B cell (primary cell): ENCODE data around the gene HIBADH. TPM values are rescaled to one million over a fixed set of nuclear protein-coding genes. Genes with fewer than 3 reads are reported as not detected.
"Not testable (repeated sequence)": the region's sequence is repeated elsewhere in the genome, so short reads cannot be mapped to it uniquely, and the experiment has no call there.

Experiments used
- ATAC-seq: fragments of 200-7000 bp; cut with Tn5 transposase; one replicate; pipeline ENCODE4 v1.10.0; 2021; ENCODE audit warnings: low read depth, mild to moderate bottlenecking, moderate number of reproducible peaks, moderate library complexity
- CTCF ChIA-PET: fragments of 350-600 bp; sonication (Branson Sonifier 250); formaldehyde crosslinking; loops from one replicate; lab custom pipeline; 2021; ENCODE audit warnings: antibody characterized with exemption, inconsistent platforms; lab: Charles Lee
- POLR2A ChIA-PET: fragments of 350-600 bp; sonication (Branson Sonifier 250); formaldehyde crosslinking; loops from one replicate; lab custom pipeline; 2021; ENCODE audit warnings: antibody characterized with exemption; lab: Charles Lee
- DNase-seq: peaks from one replicate; pipeline ENCODE4 v3.0.0; 2013
- H2AFZ ChIP-seq: 2 replicates; pipeline ENCODE4 v1.6.1; 2012; ENCODE audit warnings: mild to moderate bottlenecking, low read depth, low read length; ENCODE audit not compliant: insufficient read depth, poor library complexity, severe bottlenecking
- H3K27ac ChIP-seq, 2 donors: 1 replicate in 1 of 2; 2 replicates in 1 of 2; pipeline ENCODE4 v1.5.1; 2012 to 2013; ENCODE audit warnings: low read length in 2 of 2, mild to moderate bottlenecking in 2 of 2, moderate library complexity in 1 of 2
- H3K27me3 ChIP-seq, 4 experiments: fragments of 200-600 bp in 1 of 4; sonication (generic) in 1 of 4; replicated peaks in 1 of 4; 1 replicate in 2 of 4; 2 replicates in 2 of 4; pipeline versions ENCODE4 v1.6.1 to v1.7.0; 2013 to 2016; ENCODE audit warnings: low read length in 3 of 4, mild to moderate bottlenecking in 2 of 4, mixed read lengths in 1 of 4, moderate library complexity in 1 of 4; ENCODE audit not compliant: insufficient read depth in 4 of 4, control insufficient read depth in 3 of 4; ENCODE audit errors: control extremely low read depth in 1 of 4
- H3K36me3 ChIP-seq, 2 experiments: replicated peaks in 1 of 2; 1 replicate in 1 of 2; 2 replicates in 1 of 2; pipeline versions ENCODE4 v1.6.1 to v1.7.1; 2013; ENCODE audit warnings: low read length in 1 of 2; ENCODE audit not compliant: insufficient read depth in 2 of 2, control insufficient read depth in 1 of 2; ENCODE audit errors: control extremely low read depth in 1 of 2, extremely low read depth in 1 of 2
- H3K4me1 ChIP-seq, 2 donors: fragments of 200-600 bp in 1 of 2; sonication (generic) in 1 of 2; 1 replicate in 1 of 2; 2 replicates in 1 of 2; pipeline versions ENCODE4 v1.5.1 to v1.6.1; 2013 to 2017; ENCODE audit warnings: low read length in 2 of 2; ENCODE audit not compliant: control insufficient read depth in 2 of 2, insufficient read depth in 2 of 2
- H3K4me2 ChIP-seq: replicated peaks from 2 replicates; pipeline ENCODE3; 2012; ENCODE audit warnings: mild to moderate bottlenecking, low read depth, low read length; ENCODE audit not compliant: poor library complexity, severe bottlenecking
- H3K4me3 ChIP-seq, 5 experiments: fragments of 200-600 bp in 1 of 5; sonication (generic) in 1 of 5; 1 replicate in 3 of 5; 2 replicates in 2 of 5; pipeline versions ENCODE4 v1.5.1 to v1.7.0; 2011 to 2016; ENCODE audit warnings: low read length in 4 of 5, mild to moderate bottlenecking in 4 of 5, low read depth in 2 of 5, control low read depth in 1 of 5, moderate library complexity in 1 of 5; ENCODE audit not compliant: insufficient read depth in 1 of 5; ENCODE audit errors: control extremely low read depth in 1 of 5, extremely low read depth in 1 of 5
- H3K79me2 ChIP-seq: fragments of 200-600 bp; sonication (generic); one replicate; pipeline ENCODE4 v1.6.0; 2016; ENCODE audit warnings: low read length; ENCODE audit not compliant: control insufficient read depth, insufficient read depth
- H3K9ac ChIP-seq: fragments of 200-600 bp; sonication (generic); 2 replicates; pipeline ENCODE4 v1.6.1; 2017; ENCODE audit warnings: mild to moderate bottlenecking, low read length, moderate library complexity
- H3K9me3 ChIP-seq, 3 donors: one replicate each; pipeline versions ENCODE4 v1.6.1 to v1.7.1; 2013; ENCODE audit warnings: low read length in 2 of 3; ENCODE audit not compliant: control insufficient read depth in 2 of 3, insufficient read depth in 1 of 3; ENCODE audit errors: control extremely low read depth in 1 of 3
- H4K20me1 ChIP-seq: 2 replicates; pipeline ENCODE4 v1.6.0; 2012; ENCODE audit warnings: mild to moderate bottlenecking, low read length; ENCODE audit not compliant: insufficient read depth, control insufficient read depth, poor library complexity, severe bottlenecking
- H3K27ac Mint-ChIP-seq: one replicate; pipeline ENCODE4 v1.8.0; 2021; ENCODE audit warnings: mixed read lengths
- H3K27me3 Mint-ChIP-seq: one replicate; pipeline ENCODE4 v1.8.0; 2021; ENCODE audit warnings: mixed read lengths
- H3K4me1 Mint-ChIP-seq: one replicate; pipeline ENCODE4 v1.8.0; 2021; ENCODE audit warnings: mixed read lengths
- H3K4me3 Mint-ChIP-seq: one replicate; pipeline ENCODE4 v1.8.0; 2021; ENCODE audit warnings: mixed read lengths
- H3K9me3 Mint-ChIP-seq: one replicate; pipeline ENCODE4 v1.8.0; 2022; ENCODE audit warnings: mixed read lengths; ENCODE audit not compliant: insufficient read depth
- CTCF ChIP-seq: fragments of 200-600 bp; IDR thresholded peaks from one replicate; pipeline ENCODE4 v1.8.0; 2022; ENCODE audit warnings: antibody characterized with exemption, mild to moderate bottlenecking
- EZH2 ChIP-seq: IDR thresholded peaks from 2 replicates; pipeline ENCODE4 v1.6.1; 2012; ENCODE audit warnings: borderline replicate concordance, low read depth, mild to moderate bottlenecking, moderate library complexity, low read length; ENCODE audit not compliant: insufficient read depth, poor library complexity, severe bottlenecking
- WGBS: methylation state at CpG from one replicate; pipeline ENCODE4 v1.1.5; 2013; ENCODE audit warnings: missing lambda C conversion rate; ENCODE audit not compliant: insufficient coverage; 5-methylcytosine and 5-hydroxymethylcytosine counted together
- intact Hi-C: fragments of 100-400 bp; cut with micrococcal nuclease; formaldehyde crosslinking; loops from one replicate; pipeline ENCODE4 v1.10.0; 2022
- polyA plus RNA-seq: library from polyadenylated mRNA; depleted of rRNA; stranded (reverse); fragments of >200 nt; gene quantifications from 2 replicates; pipeline ENCODE4 v1.2.3, GENCODE V29; 2012
- total RNA-seq, 2 donors: library from RNA; stranded (reverse); fragments of 120-200 nt in 1 of 2; gene quantifications; 1 replicate in 1 of 2; 2 replicates in 1 of 2; pipeline versions ENCODE4 v1.2.3 to v1.2.4, GENCODE V29; 2013 to 2022

Gene HIBADH
- total and polyA plus RNA-seq, 2 donors (not counting 1 experiment from before 2014, with no cell fraction given) = 6.9 to 14.1 TPM

GRCh38 chr7:27514861-27515260 is 147.8 kb downstream of the HIBADH start:
- DNase-seq = no peak
- H3K9me3 Mint-ChIP-seq = no peaks in the 10 kb centered on the region

GRCh38 chr7:27513885-27514284 is 148.8 kb downstream of the HIBADH start:
- Histone ChIP-seq H3K79me2 (no peaks in the 10 kb centered on the region), H3K4me3 (no peak overlapping the region), H3K9me3 (no peaks in the 10 kb centered on the region), H3K4me2 (no peak overlapping the region), H4K20me1 (no peaks in the 10 kb centered on the region), H3K9ac (no peak overlapping the region), H3K36me3 (no peaks in the 10 kb centered on the region), H3K27ac (no peak overlapping the region), H3K27me3 (peaks cover 0 to 2% (median 0%) of the 10 kb centered on the region in 4 experiments), H3K4me1 (no peaks in the 10 kb centered on the region), H2AFZ (no peak overlapping the region)
- Mint-ChIP-seq H3K4me3 (no peak overlapping the region), H3K27ac (no peak overlapping the region), H3K9me3 (no peaks in the 10 kb centered on the region), H3K4me1 (no peaks in the 10 kb centered on the region), H3K27me3 (no peaks in the 10 kb centered on the region)
- DNase-seq = no peak
- intact Hi-C loops = no loop called here
- TF ChIP-seq CTCF (no peak), EZH2 (no peak)
- CTCF ChIA-PET = no interaction called here
- POLR2A ChIA-PET = no interaction called here
- no peak for ATAC-seq
- WGBS = no CpG with 5 or more reads among the region's 1 CpG

More at GRCh38 chr7:27514861-27515260, 147.8 kb downstream of the HIBADH start:
- intact Hi-C loops = no loop called here
- 94% methylated on average over 5 of the region's 5 CpGs for WGBS
- peaks cover 0 to 2% (median 0%) of the 10 kb centered on the region in 4 experiments for H3K27me3 ChIP-seq
- no peak overlapping the region for H3K27ac ChIP-seq
- H3K79me2 ChIP-seq = no peaks in the 10 kb centered on the region
- no peak overlapping the region for H3K9ac ChIP-seq
- Mint-ChIP-seq H3K4me3 (no peak overlapping the region), H3K4me1 (no peaks in the 10 kb centered on the region), H3K27me3 (no peaks in the 10 kb centered on the region), H3K27ac (no peak overlapping the region)
- no peak for ATAC-seq
- H3K9me3 ChIP-seq = no peaks in the 10 kb centered on the region
- H4K20me1 ChIP-seq = no peaks in the 10 kb centered on the region
- H3K4me3 ChIP-seq = no peak overlapping the region
- ChIA-PET CTCF (interaction anchor here (1.0 kb wide), 1 partner anchor 260 kb away, joined by 3 read pairs; no protein-coding TSS in a partner anchor), POLR2A (no interaction called here)
- TF ChIP-seq CTCF (no peak), EZH2 (no peak)
- no peak overlapping the region for H2AFZ ChIP-seq
- H3K4me2 ChIP-seq = no peak overlapping the region
- no peaks in the 10 kb centered on the region for H3K4me1 ChIP-seq
- H3K36me3 ChIP-seq = no peaks in the 10 kb centered on the region

- H3K4me1 Mint-ChIP-seq, H3K27ac ChIP-seq, H3K4me1 ChIP-seq, DNase-seq, H2AFZ ChIP-seq, H3K4me3 ChIP-seq, intact Hi-C loops, ATAC-seq, H3K27me3 Mint-ChIP-seq, H3K9me3 Mint-ChIP-seq, H3K36me3 ChIP-seq, H3K9me3 ChIP-seq, H3K9ac ChIP-seq, H4K20me1 ChIP-seq, H3K27ac Mint-ChIP-seq, H3K4me3 Mint-ChIP-seq, POLR2A ChIA-PET, CTCF ChIA-PET, H3K79me2 ChIP-seq, H3K4me2 ChIP-seq, H3K27me3 ChIP-seq: not testable (repeated sequence)
- no CpG with 5 or more reads among the region's 1 CpG for WGBS
These were observed 151.3 kb downstream of the HIBADH start for GRCh38 chr7:27511370-27511769.
